GM12801 (cell line): ENCODE measurements around the gene DLX4.

Experiments used
- TF ChIP-seq, protein P1 (sequence below): IDR thresholded peaks from one replicate; pipeline ENCODE4 v1.5.1; 2011; ENCODE audit warnings: control low read depth; ENCODE audit not compliant: insufficient read length; ENCODE audit errors: extremely low read depth

DLX4 gene

GRCh38 chr17:49965524-49965909 lies 3.5 kb upstream of the DLX4 start:
- TF ChIP-seq, protein P1, sequence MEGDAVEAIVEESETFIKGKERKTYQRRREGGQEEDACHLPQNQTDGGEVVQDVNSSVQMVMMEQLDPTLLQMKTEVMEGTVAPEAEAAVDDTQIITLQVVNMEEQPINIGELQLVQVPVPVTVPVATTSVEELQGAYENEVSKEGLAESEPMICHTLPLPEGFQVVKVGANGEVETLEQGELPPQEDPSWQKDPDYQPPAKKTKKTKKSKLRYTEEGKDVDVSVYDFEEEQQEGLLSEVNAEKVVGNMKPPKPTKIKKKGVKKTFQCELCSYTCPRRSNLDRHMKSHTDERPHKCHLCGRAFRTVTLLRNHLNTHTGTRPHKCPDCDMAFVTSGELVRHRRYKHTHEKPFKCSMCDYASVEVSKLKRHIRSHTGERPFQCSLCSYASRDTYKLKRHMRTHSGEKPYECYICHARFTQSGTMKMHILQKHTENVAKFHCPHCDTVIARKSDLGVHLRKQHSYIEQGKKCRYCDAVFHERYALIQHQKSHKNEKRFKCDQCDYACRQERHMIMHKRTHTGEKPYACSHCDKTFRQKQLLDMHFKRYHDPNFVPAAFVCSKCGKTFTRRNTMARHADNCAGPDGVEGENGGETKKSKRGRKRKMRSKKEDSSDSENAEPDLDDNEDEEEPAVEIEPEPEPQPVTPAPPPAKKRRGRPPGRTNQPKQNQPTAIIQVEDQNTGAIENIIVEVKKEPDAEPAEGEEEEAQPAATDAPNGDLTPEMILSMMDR: no peak

GRCh38 chr17:49966767-49967166 lies 2.2 kb upstream of the DLX4 start:
- TF ChIP-seq, protein P1: no peak

DNA sequence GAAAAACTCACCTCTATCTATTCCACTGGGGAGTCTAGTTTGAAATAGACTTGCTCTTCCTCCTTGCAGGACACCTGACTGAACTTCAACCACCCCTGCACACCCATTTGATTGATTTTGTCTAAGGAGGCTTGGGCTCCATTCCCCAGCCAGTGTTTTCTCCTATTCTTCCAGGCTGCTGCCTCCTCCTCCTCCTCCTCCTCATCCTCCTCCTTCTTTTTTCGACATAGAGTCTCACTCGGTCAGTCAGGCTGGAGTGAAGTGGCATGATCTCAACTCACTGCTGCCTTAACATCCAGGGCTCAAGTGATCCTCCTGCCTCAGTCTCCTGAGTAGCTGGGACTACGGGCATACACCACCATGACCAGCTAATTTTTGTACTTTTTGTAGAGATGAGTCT lies 1.8 kb upstream of the DLX4 start:
- TF ChIP-seq, protein P1: no peak

DNA sequence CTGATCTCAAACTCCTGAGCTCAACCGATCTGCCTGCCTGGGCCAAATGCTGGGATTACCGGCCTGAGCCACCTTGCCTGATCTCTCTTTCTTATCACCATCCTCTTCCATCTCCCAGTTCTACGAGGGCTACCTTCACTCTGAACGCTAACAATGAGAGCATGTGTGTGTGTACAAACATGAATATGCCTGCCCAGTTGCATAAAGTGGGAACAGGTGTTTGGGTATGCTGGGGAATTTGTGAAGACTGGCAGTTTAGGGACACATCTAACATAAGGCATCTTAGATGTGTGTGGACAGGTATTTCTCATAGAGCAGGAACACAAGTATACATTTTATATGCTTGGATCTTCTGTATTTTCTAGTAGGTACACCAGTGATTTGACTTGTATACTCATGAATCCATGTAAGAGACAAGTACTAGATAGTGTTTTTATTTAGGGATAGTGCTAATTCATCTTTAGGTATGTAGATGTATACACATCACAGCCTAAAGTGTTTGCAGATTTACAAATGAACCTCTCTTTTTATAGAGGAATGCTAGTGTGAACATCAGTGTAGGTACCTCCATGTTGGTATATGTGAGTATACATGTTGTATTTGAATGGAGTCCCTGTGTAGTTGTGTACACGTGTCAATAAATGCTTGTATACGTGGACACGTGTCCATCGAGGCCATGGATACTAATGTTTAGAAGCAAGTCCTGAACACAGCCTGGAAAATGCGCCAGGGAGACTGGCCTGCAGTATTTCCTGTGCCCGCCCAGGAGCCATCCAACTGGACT lies 1.2 kb upstream of the DLX4 start:
- TF ChIP-seq, protein P1: no peak

DNA sequence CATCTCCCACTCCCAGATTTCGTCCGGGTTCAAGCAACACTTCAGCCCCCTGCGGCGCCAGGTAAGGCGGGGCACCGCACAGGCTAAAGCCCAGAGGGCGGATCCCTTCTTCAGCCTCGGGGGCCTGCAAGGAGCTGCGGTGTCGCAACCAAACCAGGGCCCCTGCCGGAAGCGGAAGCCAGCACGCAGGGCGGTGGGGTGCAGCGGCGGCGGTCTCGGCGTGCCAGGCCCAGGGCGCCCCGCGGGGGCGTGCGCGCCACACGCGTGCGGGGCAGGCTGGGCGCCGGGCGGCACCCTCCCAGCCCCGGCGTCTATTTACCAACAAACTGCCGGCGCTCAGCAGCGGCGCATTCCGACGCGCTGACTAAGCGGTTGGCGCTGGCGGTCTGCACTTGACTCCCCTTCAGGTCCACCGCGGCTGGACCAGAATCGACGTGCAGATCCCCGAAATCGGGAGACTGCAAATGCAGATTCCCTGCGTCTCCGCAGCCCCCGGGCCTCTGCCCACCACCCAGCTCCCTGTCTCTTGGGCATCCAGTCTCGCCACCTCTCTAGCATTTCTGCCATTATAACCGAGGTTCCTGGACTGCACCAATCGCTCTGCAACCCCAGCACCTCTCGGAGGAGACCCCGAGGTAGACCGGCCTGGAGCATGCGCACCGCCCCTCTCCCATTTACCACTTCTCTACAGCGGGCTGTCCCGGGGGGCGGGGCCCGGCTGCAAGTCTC lies 421 bp upstream of the DLX4 start:
- TF ChIP-seq, protein P1: no peak

DNA sequence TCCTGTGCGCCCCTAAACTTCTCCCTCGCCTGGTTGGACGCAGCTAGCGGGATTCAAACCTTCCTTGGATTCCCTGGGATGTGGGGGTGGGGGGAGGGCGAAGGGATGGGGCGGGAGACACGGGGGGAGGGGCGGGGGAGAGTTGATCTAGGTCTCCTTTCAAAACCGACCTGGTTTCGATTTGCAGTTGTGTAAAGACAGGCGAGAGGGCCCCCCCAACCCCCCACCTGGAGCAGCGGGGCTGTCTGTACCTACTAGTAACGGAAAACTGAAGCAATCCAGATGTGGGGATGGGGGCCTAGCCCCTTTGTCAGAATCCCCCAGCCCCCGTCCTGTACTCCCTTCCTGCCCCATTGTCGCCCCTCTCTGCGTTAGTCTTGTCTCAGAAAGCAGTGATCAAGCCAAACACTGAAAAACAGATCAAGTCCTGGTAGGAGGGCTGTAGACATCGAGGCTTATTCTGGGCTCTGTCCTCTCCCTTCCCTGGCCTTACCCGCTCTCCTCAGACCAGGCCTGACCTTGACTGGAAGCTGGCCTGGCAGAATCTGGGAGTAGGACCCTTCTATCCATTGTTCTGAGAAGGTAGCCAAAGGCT lies 902 bp downstream of the DLX4 start:
- TF ChIP-seq, protein P1: no peak

DNA sequence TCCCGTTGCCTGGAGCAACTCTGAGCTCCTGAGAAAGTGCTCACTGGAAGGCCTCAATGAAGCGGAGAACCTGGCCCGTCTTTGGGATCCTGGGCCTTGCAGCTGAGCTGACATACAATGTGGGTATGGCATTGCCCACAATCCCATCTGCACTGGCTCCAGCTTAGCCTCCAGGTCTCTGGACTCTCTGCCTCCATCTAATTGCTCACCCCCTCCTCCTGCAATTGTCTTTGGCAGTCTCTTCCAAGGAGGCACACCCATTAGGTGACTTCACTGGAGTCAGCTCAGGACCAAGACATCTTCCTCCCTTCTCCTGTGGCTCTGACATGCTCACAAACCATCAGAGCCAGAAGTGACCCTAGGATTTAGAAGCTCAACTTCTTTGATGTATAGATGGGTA lies 1.5 kb downstream of the DLX4 start:
- TF ChIP-seq, protein P1: no peak
